T-cell (primary cell): ENCODE results near the gene ULK4. TPM values are rescaled to one million over a fixed set of nuclear protein-coding genes. Genes with fewer than 3 reads are reported as not detected.

Source experiments
- ATAC-seq, 4 experiments: fragments of 200-7000 bp in 3 of 4; fragments of 150-1000 bp in 1 of 4; cut with Tn5 transposase; replicated peaks in 1 of 4; 1 replicate in 3 of 4; 2 replicates in 1 of 4; pipeline ENCODE4 v1.10.0; 2021; ENCODE audit warnings: moderate library complexity in 3 of 4, mild to moderate bottlenecking in 2 of 4, moderate number of reproducible peaks in 1 of 4
- CTCF ChIA-PET, 2 donors: fragments of 300-600 bp; sonication (Branson Sonifier 250); formaldehyde crosslinking; loops; one replicate each; lab custom pipeline; 2022; ENCODE audit warnings: antibody characterized with exemption in 2 of 2; lab: Charles Lee
- POLR2A ChIA-PET, 2 donors: fragments of 300-600 bp; sonication (Branson Sonifier 250); formaldehyde crosslinking; loops; one replicate each; lab custom pipeline; 2022; ENCODE audit warnings: antibody characterized with exemption in 2 of 2; lab: Charles Lee
- DNase-seq, 35 experiments: peaks; one replicate each; pipeline versions ENCODE4 v3.0.0 to v3.0.0-alpha.2; 2013 to 2023
- H3K27ac ChIP-seq: one replicate; pipeline ENCODE4 v1.5.1; 2013; ENCODE audit warnings: low read length
- H3K27me3 ChIP-seq, 2 experiments: replicated peaks in 1 of 2; 1 replicate in 1 of 2; 2 replicates in 1 of 2; pipeline versions ENCODE4 v1.6.1 to v1.7.0; 2013; ENCODE audit warnings: low read length in 1 of 2, mixed read lengths in 1 of 2; ENCODE audit not compliant: control insufficient read depth in 2 of 2, insufficient read depth in 2 of 2; ENCODE audit errors: extremely low read depth in 1 of 2
- H3K36me3 ChIP-seq, 2 donors: 1 replicate in 1 of 2; 2 replicates in 1 of 2; pipeline versions ENCODE4 v1.6.1 to v1.7.0; 2013; ENCODE audit warnings: low read length in 1 of 2; ENCODE audit not compliant: control insufficient read depth in 2 of 2, insufficient read depth in 1 of 2; ENCODE audit errors: extremely low read depth in 1 of 2
- H3K4me1 ChIP-seq, 2 experiments: 1 replicate in 1 of 2; 2 replicates in 1 of 2; pipeline versions ENCODE4 v1.6.1 to v1.7.0; 2013; ENCODE audit warnings: low read length in 2 of 2, mixed read lengths in 1 of 2; ENCODE audit not compliant: insufficient read depth in 2 of 2, control insufficient read depth in 1 of 2; ENCODE audit errors: extremely low read depth in 1 of 2
- H3K4me3 ChIP-seq, 2 donors: 1 replicate in 1 of 2; 2 replicates in 1 of 2; pipeline versions ENCODE4 v1.5.1 to v1.7.0; 2013; ENCODE audit warnings: mild to moderate bottlenecking in 2 of 2, low read length in 1 of 2, moderate library complexity in 1 of 2; ENCODE audit not compliant: control insufficient read depth in 1 of 2; ENCODE audit errors: extremely low read depth in 1 of 2
- H3K9me3 ChIP-seq: 2 replicates; pipeline ENCODE4 v1.7.0; 2013
- H3K27ac Mint-ChIP-seq, 2 donors: one replicate each; pipeline ENCODE4 v1.8.0; 2020 to 2021; ENCODE audit warnings: mild to moderate bottlenecking in 2 of 2, mixed read lengths in 2 of 2
- H3K27me3 Mint-ChIP-seq, 2 donors: one replicate each; pipeline ENCODE4 v1.8.0; 2021 to 2022; ENCODE audit warnings: mixed read lengths in 2 of 2
- H3K36me3 Mint-ChIP-seq: one replicate; pipeline ENCODE4 v1.8.0; 2021; ENCODE audit warnings: mixed read lengths
- H3K4me1 Mint-ChIP-seq, 3 donors: one replicate each; pipeline ENCODE4 v1.8.0; 2020 to 2022; ENCODE audit warnings: mixed read lengths in 3 of 3, mild to moderate bottlenecking in 1 of 3
- H3K4me3 Mint-ChIP-seq, 3 donors: one replicate each; pipeline ENCODE4 v1.8.0; 2020 to 2022; ENCODE audit warnings: mild to moderate bottlenecking in 3 of 3, mixed read lengths in 3 of 3, moderate library complexity in 3 of 3
- H3K9me3 Mint-ChIP-seq, 3 donors: one replicate each; pipeline ENCODE4 v1.8.0; 2020 to 2022; ENCODE audit warnings: mixed read lengths in 3 of 3
- WGBS: methylation state at CpG from one replicate; pipeline ENCODE4 v1.1.5; 2013; ENCODE audit warnings: missing lambda C conversion rate; ENCODE audit not compliant: insufficient coverage; 5-methylcytosine and 5-hydroxymethylcytosine counted together
- total RNA-seq, 35 experiments: library from RNA in 6 of 35; stranded (reverse) in 6 of 35; fragments of 120-200 nt in 1 of 35; gene quantifications; one replicate each; pipeline versions ENCODE4 v1.2.1 to v1.2.4 and lab custom pipeline; 2013 to 2026

ULK4 gene
- total RNA-seq, 5 donors from 2014 or later (not counting 1 experiment from before 2014, with no cell fraction given), result 17.5 to 28.2 (median 19.7) TPM

DNA sequence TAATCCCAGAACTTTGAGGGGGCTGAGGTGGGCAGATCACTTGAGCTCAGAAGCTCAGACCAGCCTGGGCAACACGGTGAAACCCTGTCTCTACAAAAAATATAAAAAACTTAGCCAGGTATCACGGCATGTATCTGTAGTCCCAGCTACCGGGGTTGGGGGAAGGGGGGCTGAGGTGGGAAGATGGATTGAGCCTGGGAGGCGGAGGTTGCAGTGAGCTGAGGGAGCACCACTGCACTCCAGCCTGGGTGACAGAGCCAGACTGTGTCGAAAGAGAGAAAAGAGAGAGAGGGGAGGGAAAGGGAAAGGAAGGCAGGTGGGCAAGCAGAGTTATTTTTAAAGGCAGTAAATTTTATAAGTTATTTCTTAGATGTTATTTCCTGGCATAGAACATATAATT is 368.1 kb downstream of the ULK4 start:
- no peak for DNase-seq
- Mint-ChIP-seq H3K36me3 (peaks cover 23% of the 10 kb centered on the region), H3K4me1 (no peaks in the 10 kb centered on the region), H3K4me3 (no peak overlapping the region), H3K9me3 (no peaks in the 10 kb centered on the region), H3K27ac (no peak overlapping the region), H3K27me3 (no peaks in the 10 kb centered on the region)
- Histone ChIP-seq H3K4me1 (no peaks in the 10 kb centered on the region), H3K27ac (no peak overlapping the region), H3K9me3 (no peaks in the 10 kb centered on the region), H3K36me3 (no peaks in the 10 kb centered on the region), H3K27me3 (no peaks in the 10 kb centered on the region), H3K4me3 (no peak overlapping the region)
- ATAC-seq, result no peak
- POLR2A ChIA-PET, result no interaction called here
- CTCF ChIA-PET, result no interaction called here
- WGBS, result 89% methylated on average over 3 of the region's 5 CpGs

GRCh38 chr3:41592753-41593510 is 369.0 kb downstream of the ULK4 start:
- POLR2A ChIA-PET, result no interaction called here
- DNase-seq (no peak), ATAC-seq (no peak)
- Mint-ChIP-seq H3K4me3 (no peak overlapping the region), H3K27me3 (no peaks in the 10 kb centered on the region), H3K27ac (no peak overlapping the region), H3K4me1 (no peaks in the 10 kb centered on the region), H3K36me3 (peaks cover 20% of the 10 kb centered on the region), H3K9me3 (no peaks in the 10 kb centered on the region)
- no CpG with 5 or more reads among the region's 2 CpGs for WGBS
- no peak overlapping the region for H3K27ac ChIP-seq
- H3K4me3 ChIP-seq, result no peak overlapping the region
- H3K9me3 ChIP-seq, result no peaks in the 10 kb centered on the region
- H3K36me3 ChIP-seq, result no peaks in the 10 kb centered on the region
- no peaks in the 10 kb centered on the region for H3K4me1 ChIP-seq
- CTCF ChIA-PET, result no interaction called here
- no peaks in the 10 kb centered on the region for H3K27me3 ChIP-seq

DNA sequence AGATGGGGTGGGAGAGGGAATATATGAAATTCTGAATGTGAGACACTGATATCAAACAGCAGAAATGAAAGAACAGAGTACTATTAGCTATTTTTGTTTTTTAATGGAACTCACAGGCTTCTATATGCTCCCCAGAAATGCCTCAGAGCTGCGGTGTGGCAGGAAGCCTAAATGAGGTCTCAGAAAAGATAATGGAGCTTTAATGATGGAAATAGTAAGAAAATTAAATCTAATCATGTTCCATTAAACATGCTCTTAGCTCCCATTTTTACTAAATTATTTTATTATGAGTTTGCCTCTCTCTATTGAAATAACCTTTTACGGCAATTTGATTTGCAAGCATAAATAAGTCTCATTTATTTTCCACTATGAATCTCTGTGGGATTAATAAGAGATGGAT is 378.9 kb downstream of the ULK4 start:
- H3K4me3 ChIP-seq, result no peak overlapping the region
- ATAC-seq (no peak), DNase-seq (no peak)
- WGBS, result no CpG with 5 or more reads among the region's 2 CpGs
- no peak overlapping the region for H3K27ac ChIP-seq
- no peaks in the 10 kb centered on the region for H3K36me3 ChIP-seq
- Mint-ChIP-seq H3K4me3 (no peak overlapping the region), H3K27ac (no peak overlapping the region), H3K27me3 (no peaks in the 10 kb centered on the region), H3K36me3 (peaks cover 50% of the 10 kb centered on the region), H3K9me3 (peaks cover 0 to 7% (median 5%) of the 10 kb centered on the region in 3 donors), H3K4me1 (peaks cover 0 to 7% (median 0%) of the 10 kb centered on the region in 3 donors)
- H3K4me1 ChIP-seq, result no peaks in the 10 kb centered on the region
- H3K9me3 ChIP-seq, result no peaks in the 10 kb centered on the region
- CTCF ChIA-PET, result no interaction called here
- POLR2A ChIA-PET, result no interaction called here
- H3K27me3 ChIP-seq, result no peaks in the 10 kb centered on the region

DNA sequence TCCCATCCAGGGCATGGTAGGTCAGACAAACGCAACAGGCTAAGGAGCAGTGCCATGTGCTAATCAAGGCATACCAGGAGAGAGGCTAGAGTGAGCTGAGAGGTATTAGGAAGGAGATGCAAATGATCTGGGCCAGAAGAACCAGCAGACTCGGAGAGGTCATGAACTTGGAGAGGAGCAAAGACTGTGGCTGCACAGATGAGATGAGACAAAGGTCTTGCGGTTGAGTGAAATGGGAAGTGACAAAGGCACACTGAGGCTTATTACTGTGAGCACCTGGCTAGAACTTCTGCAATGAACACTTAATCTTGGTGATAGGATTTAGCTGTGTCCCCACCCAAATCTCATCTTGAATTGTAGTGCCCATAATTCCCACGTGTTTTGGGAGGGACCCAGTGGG is 380.2 kb downstream of the ULK4 start:
- H3K27me3 ChIP-seq, result no peaks in the 10 kb centered on the region
- H3K27ac ChIP-seq, result no peak overlapping the region
- 80% methylated on average over 3 of the region's 4 CpGs for WGBS
- Mint-ChIP-seq H3K27ac (no peak overlapping the region), H3K4me3 (no peak overlapping the region), H3K4me1 (peaks cover 0 to 3% (median 0%) of the 10 kb centered on the region in 3 donors), H3K27me3 (no peaks in the 10 kb centered on the region), H3K36me3 (peaks cover 48% of the 10 kb centered on the region), H3K9me3 (peaks cover 0 to 7% (median 5%) of the 10 kb centered on the region in 3 donors)
- DNase-seq (no peak), ATAC-seq (no peak)
- H3K4me1 ChIP-seq, result no peaks in the 10 kb centered on the region
- H3K9me3 ChIP-seq, result no peaks in the 10 kb centered on the region
- no peaks in the 10 kb centered on the region for H3K36me3 ChIP-seq
- POLR2A ChIA-PET, result no interaction called here
- no peak overlapping the region for H3K4me3 ChIP-seq
- CTCF ChIA-PET, result no interaction called here

DNA sequence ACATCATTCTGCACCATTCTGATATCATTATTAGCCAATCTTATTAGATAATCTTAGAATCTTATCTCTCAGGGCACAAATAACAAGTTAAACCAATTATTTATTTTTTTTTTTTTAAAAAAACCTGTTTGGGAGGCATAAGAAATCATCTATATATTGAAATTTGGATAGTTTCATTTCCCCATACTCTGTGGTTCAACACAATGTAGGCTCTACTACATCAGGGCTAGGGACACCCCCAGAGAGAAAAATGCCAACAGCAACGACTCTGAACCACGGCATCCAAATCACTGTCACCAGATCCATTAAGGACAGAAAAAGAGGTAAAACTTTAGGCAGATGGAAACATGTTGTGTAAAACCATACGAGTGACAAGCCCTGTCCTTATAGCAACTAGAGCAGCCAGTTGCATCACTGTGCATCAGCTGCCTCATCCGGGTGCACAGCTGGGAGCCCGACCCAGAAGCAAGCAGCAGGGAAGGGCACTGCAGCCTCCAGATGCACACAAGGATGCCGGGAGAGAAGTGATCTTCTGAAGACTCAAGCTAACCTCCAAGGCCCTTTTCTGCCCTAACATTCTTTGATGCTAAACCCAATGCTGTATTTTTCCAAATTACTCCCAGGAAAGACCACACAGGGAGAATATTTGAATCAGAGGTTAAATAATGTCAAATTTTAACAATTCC is 381.5 kb downstream of the ULK4 start:
- ChIA-PET POLR2A (no interaction called here), CTCF (interaction anchor here in 1 of 2 donors (0.6 kb wide), 1 partner anchor 942 kb away, joined by 3 read pairs; no protein-coding TSS in a partner anchor)
- Histone ChIP-seq H3K36me3 (no peaks in the 10 kb centered on the region), H3K4me1 (no peaks in the 10 kb centered on the region), H3K27ac (no peak overlapping the region), H3K9me3 (no peaks in the 10 kb centered on the region), H3K4me3 (no peak overlapping the region), H3K27me3 (no peaks in the 10 kb centered on the region)
- no peaks in the 10 kb centered on the region for H3K4me1 Mint-ChIP-seq
- peaks cover 0 to 7% (median 5%) of the 10 kb centered on the region in 3 donors for H3K9me3 Mint-ChIP-seq
- no peak overlapping the region for H3K27ac Mint-ChIP-seq
- ATAC-seq, result no peak
- H3K36me3 Mint-ChIP-seq, result peaks cover 45% of the 10 kb centered on the region
- WGBS, result 90% methylated on average over 3 of the region's 6 CpGs
- no peak for DNase-seq
- H3K4me3 Mint-ChIP-seq, result no peak overlapping the region
- H3K27me3 Mint-ChIP-seq, result no peaks in the 10 kb centered on the region

- no peaks in the 10 kb centered on the region for H3K4me1 ChIP-seq
- no peaks in the 10 kb centered on the region for H3K4me1 Mint-ChIP-seq
- no peaks in the 10 kb centered on the region for H3K9me3 ChIP-seq
- H3K27ac ChIP-seq, result no peak overlapping the region
- no peaks in the 10 kb centered on the region for H3K27me3 ChIP-seq
- 75% methylated on average over 2 of the region's 6 CpGs for WGBS
- peaks cover 40% of the 10 kb centered on the region for H3K36me3 Mint-ChIP-seq
- H3K4me3 ChIP-seq, result no peak overlapping the region
- no peak overlapping the region for H3K4me3 Mint-ChIP-seq
- ATAC-seq, result no peak
- H3K27me3 Mint-ChIP-seq, result no peaks in the 10 kb centered on the region
- H3K27ac Mint-ChIP-seq, result no peak overlapping the region
- H3K9me3 Mint-ChIP-seq, result peaks cover 0 to 7% (median 5%) of the 10 kb centered on the region in 3 donors
- DNase-seq, result no peak
- POLR2A ChIA-PET, result no interaction called here
- CTCF ChIA-PET, result no interaction called here
- no peaks in the 10 kb centered on the region for H3K36me3 ChIP-seq
Observed at GRCh38 chr3:41579861-41580260, 382.0 kb downstream of the ULK4 start.
